Dedifferentiated amniotic fluid mesenchymal stem cell (primary cell): Measurements from ENCODE around the gene NAGA.
"Not testable (repeated sequence)": the region's sequence is repeated elsewhere in the genome, so short reads cannot be mapped to it uniquely, and the experiment has no call there.

Experiments
- DNase-seq: peaks from one replicate; pipeline ENCODE4 v3.0.0-alpha.2; 2016; ENCODE audit errors: extremely low spot score

NAGA gene

DNA sequence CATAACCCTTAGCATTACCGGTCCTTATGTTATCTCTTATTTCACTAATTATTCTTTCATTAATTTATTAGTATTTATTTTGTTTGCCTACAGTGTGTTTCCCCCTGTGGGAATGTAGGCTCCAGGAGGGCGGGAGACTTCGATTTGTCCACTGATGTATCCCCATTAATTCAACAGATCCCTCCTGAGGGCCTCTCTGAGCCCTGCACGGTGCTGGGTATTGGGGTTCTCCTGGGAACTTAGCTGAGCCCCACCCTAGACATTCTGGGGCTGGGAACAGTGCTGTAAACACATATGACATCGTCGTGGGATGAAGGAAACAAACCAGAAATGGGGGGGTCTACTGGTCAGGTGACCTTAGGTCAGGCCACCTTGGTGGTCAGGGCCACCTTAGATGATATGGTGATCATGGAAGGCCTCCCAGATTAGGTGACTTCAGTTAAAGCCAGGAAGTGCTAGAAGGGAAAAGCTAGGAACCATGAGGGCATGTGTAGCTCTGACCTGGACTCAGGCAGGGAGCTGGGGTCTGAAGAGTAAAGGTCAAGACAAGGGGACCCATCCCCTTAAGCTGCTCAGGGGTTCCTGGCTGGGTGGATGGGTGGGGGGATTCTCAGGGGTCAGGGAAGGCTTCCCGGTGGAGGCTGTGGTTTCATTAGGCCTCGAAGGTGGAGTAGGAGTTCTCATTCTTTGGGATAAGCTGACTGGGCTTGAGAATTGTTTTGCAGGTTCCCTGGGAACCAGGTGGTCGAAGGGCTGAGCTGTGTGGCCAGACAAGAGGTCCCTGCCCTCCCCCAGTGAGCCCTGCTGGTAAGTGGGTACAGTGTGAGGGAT is 4.4 kb upstream of the NAGA start:
- no peak for DNase-seq

DNA sequence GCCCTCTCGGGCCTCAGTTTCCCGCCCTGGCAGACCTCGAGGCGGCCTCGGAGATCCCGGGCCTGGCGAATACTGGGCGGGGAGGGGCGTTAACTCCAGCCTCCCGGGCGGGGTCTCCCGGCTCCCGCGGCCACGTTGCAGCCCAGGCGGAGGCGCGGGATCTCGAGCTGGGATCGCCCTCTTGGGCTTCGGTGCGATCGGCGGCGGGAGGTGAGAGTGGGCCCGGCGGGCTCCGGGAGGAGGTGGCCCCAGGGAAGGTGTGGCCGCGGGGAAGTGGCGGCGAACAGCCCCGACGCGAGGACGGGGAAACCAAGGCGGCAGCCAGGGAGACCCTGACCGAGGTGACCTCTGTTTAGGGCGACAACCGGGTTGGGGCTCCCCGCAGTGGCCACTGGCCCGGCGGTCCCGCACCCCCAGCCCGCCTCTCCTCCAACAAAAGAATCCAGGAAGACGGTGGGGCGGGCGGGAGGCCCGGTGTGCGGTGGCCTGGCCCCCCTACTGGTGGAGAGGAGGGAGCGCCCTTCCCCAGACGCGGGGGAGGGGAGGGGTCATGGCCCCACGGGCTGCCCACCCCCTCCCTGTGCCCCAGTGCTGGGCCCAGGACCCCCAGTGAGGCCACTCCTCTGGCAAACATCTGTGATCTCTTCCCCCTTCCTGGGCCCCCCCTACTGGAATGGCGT is 3.7 kb upstream of the NAGA start, which contains the start of gene PHETA2:
TSS of gene PHETA2 (plus strand) at position 117 of the 680 bp plus-strand sequence. CDS start 3,046 bp downstream, outside the sequence.
- no peak for DNase-seq

GRCh38 chr22:42073621-42074041 is 3.0 kb upstream of the NAGA start:
- DNase-seq = no peak

GRCh38 chr22:42072606-42073330 is 2.2 kb upstream of the NAGA start:
- no peak for DNase-seq

- DNase-seq = not testable (repeated sequence)
Observed at GRCh38 chr22:42071508-42071907, 896 bp upstream of the NAGA start.

GRCh38 chr22:42069801-42070516 is 653 bp downstream of the NAGA start:
- DNase-seq = no peak

DNA sequence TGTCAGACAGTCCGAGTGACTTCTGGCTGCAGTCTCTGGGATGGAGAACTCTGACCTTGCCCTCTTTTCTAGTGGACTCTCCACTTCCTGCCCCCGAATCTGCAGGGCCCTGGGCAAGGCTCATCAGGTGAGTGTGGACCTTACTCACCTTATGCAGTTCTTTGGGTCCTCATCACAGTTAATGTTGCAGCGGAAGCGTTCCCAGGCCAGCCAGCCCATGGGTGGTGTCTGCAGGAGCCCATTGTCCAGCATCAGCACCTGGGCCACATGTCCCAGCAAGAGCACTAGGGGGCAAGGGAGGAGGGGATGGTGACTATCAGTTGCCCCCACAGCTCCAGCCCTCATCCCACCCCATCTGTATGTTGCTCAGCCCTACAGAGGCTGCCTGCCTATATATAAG is 2.3 kb downstream of the NAGA start:
- no peak for DNase-seq

DNA sequence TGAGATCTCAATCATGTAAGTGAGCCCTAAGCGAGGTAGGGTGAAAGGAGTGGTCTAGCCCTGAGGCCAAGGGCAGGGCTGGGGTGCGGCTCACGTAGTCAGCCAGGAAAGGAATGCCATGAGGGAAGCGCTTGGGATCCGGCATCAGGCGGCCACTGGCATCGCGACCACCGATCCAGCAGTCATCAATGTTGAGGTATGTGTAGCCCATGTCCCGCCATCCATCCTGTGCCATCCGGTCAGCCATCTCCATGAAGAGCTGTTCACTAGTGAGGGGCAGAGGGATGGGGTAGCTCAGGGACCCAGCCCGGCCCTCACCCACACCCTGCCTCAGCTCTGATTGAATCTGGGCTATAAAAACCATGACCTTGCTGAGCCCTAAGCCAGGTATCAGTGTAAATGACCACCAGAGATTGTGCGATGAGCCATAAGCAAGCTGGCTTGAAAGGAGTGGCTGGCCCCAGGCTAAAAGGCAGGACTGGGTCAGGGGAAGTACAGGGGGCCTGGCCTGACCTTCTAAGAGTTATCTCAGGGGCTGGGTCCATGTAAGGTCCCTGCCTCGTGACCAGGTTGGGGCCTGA is 2.9 kb downstream of the NAGA start:
- DNase-seq = no peak

DNA sequence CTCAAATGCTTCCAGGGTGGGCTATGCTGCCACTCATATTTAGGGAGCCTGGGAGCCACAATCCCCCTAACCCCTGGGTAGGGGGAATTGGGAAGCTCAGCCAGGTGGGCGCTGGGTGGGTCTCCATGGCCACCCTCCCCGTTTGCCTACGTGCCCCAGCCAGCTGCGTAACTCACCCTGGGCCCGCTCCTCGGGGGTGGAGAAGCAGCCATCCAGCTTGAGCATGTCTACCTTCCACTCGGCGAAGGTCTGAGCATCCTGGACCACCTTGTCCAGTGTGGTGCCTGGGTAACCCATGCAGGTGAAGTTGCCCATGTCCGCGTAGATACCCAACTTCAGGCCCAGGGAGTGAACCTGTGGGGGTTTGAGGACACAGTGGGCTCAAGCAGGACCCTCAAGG is 3.7 kb downstream of the NAGA start:
- no peak for DNase-seq

DNA sequence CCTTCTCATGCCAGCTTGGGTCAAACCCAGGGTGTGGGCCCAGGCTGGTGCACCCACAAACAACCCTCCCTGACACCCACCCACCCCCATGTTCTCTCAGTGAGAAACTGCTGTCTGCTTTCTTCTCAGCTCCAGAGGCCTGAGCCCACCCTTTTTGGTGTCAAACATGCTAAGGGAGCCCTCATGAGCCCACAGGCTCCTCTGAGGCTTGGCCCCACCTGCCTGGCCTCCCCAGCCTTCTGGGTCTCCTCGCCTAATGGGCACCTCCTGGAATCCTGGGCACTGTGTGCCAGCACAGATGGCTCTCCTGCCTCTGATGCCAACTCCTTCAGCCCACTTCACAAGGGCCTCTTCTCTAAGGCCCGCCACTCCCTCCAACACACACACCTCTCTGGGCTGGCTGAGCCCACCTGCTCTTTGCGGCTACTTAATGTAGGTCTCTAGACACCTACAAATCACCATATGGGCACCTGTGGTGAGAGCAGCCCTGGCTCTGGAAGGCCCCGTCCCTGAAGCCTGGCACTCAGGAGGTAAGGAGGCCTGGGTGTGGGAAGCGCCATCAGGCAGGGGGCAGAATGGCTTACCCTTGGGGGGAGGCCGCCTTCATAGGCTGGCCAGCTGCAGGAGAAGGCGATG is 4.4 kb downstream of the NAGA start:
- no peak for DNase-seq

DNA sequence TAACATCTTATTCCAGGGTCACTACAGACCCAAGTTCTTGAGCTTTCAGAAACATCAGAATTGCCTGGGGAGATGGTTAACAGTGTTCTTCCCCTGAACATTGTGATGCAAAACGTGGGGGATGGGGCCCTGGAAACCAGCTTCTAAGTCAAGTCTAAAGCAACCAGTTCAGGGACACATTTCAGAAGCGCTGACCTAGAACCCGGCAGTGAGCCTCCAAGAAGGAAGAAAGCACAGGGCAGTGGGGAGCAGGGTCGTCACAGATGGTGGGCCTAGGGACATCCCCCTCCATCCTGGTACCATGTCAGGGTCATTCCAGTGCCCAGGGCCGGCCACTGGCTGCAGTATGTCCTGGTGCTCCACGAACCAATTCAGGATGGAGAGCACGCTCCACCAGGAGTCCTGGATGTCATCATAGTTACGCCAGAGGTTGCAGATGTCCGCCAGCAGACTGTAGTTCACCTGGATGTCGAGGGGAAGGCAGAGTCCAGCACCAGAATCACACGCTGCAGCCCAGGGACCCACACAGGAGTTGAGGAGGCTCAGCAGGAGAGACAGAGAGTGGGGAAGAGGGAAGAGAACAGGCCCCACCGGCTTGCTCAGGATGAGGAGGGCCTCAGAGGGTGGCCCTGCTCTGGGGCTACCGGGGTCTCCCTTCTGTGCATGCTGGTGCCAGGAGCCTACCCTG is 5.0 kb downstream of the NAGA start:
- no peak for DNase-seq

DNA sequence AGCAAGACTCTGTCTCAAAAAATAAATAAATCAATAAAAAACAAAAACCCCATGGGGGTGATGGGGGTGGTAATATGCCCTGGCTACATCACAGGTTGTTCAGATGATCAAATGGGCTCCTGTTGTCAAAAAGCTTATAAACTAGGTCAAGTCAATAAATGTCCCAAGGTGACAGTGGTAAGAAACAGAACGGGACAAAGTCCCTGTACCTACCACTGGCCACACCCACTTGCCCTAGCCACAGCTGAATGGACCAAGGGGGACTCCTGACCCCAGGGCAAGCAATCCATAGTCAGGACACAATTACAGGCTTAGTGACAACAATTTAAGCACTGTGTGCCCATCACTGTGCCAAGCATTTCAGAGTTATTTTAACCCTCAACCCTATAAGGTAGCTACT is 6.0 kb downstream of the NAGA start:
- no peak for DNase-seq

DNA sequence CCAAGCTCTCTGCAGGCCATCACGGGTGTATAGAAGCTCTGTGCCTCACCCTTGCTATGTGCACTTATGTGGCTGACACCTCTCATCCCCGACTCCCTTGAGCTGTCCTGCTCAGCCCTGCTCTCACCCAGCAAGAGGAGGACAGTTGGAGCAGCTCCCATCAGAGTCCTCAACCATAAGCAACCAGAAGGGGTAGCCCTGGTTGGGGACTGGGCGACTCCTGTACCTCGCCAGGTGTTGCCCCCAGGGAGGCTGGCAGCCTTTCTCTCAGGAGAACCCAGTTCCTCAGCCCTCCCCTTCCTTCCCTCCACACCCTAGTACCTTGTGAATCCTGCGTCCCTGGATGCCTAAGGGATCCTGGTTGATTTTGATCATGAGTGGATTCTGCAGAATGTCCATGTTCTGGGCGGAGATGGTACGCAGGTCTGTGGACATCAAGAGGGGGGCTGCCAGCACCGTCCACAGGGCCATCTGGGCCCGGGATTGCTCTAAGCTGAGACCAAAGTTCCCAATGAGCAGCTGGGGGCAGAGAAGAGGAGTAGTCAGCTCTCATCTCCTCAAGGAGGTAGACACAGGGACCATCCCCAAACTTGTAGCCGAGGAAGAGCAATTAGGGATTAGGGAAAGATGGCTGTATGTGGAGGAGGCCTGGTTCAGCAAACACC is 8.0 kb downstream of the NAGA start:
- DNase-seq = no peak

DNA sequence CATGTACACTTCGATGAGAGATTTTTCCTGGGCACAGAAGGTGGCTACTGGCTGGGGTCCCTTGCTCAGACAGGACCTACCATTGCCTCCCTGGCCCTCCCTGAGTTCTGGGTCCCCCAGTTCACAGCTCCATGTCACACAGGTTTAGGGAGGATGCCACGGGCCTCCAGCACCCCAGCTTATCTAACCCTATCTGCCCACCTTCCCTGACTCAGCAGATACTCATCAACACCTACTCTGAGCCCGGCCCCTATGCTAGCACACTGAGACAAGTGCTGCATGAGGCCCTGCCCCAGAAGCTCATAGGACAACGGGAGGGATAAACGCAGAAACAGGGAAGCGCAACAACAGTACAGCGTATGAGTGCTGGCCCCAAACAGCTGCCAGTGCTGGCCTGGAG is 9.6 kb downstream of the NAGA start:
- no peak for DNase-seq

DNA sequence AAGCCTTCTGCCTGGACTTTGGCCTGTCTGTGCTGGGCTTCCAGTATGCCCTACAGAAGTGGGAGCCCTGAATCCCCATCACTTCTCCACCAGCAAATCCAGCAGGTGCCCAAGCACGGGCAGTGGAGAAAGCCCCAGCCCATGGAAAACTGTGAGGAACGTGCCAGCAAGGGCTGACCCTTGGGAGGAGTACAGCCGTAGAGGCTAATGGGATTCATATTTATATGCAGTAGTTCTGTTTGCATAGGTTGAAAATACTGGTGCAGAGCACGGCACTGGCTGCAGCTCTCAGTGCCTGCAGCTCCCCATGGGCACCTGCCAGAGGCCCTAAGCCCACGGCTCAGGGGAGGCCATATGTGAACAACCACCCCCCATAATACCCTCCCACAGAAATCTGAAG is 10.1 kb downstream of the NAGA start:
- no peak for DNase-seq

DNA sequence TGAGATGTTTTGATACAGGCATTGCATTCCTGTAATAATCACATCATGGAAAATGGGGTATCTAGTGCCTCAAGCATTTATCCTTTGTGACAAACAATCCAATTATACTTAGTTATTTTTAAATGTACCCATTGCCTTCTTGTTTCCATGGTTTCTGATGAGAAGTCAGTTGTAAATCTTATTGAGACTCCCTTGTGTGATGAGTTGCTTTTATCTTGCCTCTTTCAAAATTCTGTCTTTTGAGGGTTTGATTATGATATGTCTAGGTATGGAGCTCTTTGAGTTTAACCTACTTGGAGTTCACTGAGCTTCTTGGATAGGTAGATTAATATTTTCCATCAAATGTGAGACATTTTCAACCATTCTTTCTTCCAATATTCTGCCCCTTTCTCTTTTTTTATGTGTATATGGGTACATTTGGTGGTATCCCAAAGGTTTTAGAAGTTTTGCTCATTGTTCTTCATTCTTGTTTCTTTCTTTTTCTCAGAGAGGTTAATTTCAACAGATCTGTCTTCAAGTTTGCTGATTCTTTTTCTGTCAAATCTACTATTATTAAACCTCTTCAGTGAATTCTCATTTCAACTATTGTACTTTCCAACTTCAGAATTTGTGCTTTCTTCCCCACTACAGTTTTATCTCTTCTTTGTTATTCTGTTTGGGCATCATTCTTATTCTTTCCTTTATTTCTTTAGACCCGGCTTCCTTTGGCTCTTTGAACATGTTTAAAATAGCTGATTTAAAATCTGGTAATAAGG is 13.7 kb downstream of the NAGA start:
- DNase-seq = no peak

DNA sequence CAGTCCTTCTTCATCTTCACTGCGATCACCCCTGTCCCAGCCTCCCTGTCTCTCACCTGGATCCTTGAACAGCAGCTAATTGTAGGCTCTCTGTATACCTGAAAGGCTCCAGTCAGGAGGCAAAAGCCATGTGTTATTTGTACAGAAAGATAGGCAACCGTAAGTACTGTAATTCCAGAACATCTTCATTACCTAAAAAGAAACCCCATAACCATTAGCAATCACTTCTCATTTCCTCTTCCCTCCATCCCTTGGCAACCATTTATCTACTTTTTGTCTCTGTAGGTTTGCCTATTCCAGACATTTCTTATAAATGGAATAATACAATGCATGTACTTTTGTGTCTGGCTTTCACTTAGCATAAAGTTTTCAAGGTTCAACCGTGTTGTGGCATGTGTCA is 17.8 kb downstream of the NAGA start:
- no peak for DNase-seq

GRCh38 chr22:42050641-42051180 is 19.9 kb downstream of the NAGA start:
- no peak for DNase-seq

DNA sequence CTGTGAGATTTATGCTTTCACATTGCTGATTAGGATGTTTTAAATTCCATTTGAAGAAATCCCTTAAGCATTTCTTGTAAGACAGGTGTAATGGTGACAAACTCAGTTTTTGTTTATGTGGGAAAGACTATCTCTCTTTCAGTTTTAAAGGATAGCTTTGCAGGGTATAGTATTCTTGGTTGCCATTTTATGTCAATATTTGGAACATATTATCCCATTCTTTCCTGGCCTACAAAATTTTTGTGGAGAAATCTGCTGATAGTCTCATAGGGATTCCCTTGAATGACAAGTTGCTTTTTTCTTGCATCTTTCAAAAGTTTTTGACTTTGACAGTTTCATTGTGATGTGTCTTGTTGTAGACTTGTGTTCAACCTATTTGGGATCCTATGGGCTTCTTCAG is 28.8 kb downstream of the NAGA start:
- DNase-seq = no peak
